ENCODE results near the gene ST8SIA2.

DNA sequence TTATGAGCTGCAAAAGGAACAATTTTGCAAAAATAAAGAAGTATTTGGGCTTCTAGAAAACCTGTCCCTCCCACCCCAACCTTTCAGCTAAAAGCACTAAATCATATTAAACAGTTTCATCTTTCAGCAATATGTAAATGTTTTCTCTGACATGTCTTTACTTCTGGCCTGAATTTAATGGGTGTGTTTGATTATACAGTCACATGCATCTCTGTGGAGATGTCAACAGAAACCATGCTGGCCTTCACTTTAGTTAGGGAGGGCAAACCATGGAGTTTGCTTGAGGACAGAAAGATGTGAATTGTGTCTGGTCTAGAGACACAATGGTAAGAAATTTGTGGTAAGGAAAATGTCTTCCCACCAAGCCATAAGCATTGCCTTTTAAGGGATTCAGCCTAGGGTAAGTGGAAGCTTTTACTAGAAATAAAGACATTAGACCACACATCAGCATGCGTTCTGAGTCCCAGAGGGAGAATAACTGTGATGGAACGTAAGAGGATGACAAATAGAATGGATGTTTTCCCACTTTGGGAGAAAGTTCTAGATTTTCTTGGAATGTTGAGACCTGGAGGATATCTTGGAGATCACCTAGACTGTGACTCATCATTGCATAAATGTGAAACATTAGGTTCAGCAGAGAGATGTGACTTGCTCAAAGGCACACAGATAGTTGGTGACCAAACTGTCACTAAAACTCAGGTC is 68.9 kb downstream of the ST8SIA2 start:
- TF ChIP-seq CTCF (tag by site-specific recombination; IDR thresholded peaks at IDR 0.05) (no peak), ZNF16 (tag by site-specific recombination; IDR thresholded peaks at IDR 0.05; ENCODE audit: low read depth) (no peak), ZBTB21 (tag by site-specific recombination; IDR thresholded peaks at IDR 0.05) (no peak), ZNF394 (tag by site-specific recombination; IDR thresholded peaks at IDR 0.05; ENCODE audit: borderline replicate concordance) (no peak), ZBTB10 (tag by site-specific recombination; IDR thresholded peaks at IDR 0.05) (no peak), SCRT2 (tag by site-specific recombination; IDR thresholded peaks at IDR 0.05) (no peak), ZSCAN16 (tag by site-specific recombination; IDR thresholded peaks at IDR 0.05) (no peak), ZNF114 (tag by site-specific recombination; IDR thresholded peaks at IDR 0.05) (no peak), ZNF274 (IDR thresholded peaks at IDR 0.05; ENCODE audit: low read length) (no peak), ZNF274 (tag by site-specific recombination; IDR thresholded peaks at IDR 0.05; ENCODE audit: borderline replicate concordance) (no peak)
